Keratinocyte (primary cell): Measurements from ENCODE around the gene SMARCC2. TPM values are rescaled to one million over a fixed set of nuclear protein-coding genes. Genes with fewer than 3 reads are reported as not detected.

Source experiments
- DNase-seq: peaks from one replicate; pipeline ENCODE4 v3.0.0-alpha.2; 2011; ENCODE audit warnings: low read depth, missing footprints, low spot score
- FAIRE-seq: peaks from 2 replicates; lab custom pipeline; 2011; peaks lifted over from hg19 to GRCh38; lab: Jason Lieb, UNC
- H2AFZ ChIP-seq: 2 replicates; pipeline ENCODE4 v1.6.0; 2012; ENCODE audit warnings: low read length, control low read depth, inconsistent platforms; ENCODE audit not compliant: control insufficient read depth
- H3K27ac ChIP-seq: 2 replicates; pipeline ENCODE4 v1.5.1; 2011; ENCODE audit warnings: low read length; ENCODE audit not compliant: control insufficient read depth, insufficient read depth
- H3K27me3 ChIP-seq: 3 replicates; pipeline ENCODE4 v1.6.0; 2011; ENCODE audit warnings: low read length; ENCODE audit not compliant: control insufficient read depth, insufficient read depth; ENCODE audit errors: extremely low read depth
- H3K36me3 ChIP-seq, 2 experiments: 2 replicates in 1 of 2; 3 replicates in 1 of 2; pipeline ENCODE4 v1.5.1; 2011; ENCODE audit warnings: low read length in 2 of 2, mild to moderate bottlenecking in 1 of 2; ENCODE audit not compliant: control insufficient read depth in 2 of 2, insufficient read depth in 2 of 2; ENCODE audit errors: extremely low read depth in 1 of 2
- H3K4me1 ChIP-seq: 3 replicates; pipeline ENCODE4 v1.5.1; 2011; ENCODE audit warnings: low read length; ENCODE audit not compliant: control insufficient read depth, insufficient read depth; ENCODE audit errors: extremely low read depth
- H3K4me2 ChIP-seq: 3 replicates; pipeline ENCODE4 v1.6.0; 2011; ENCODE audit warnings: low read depth, low read length; ENCODE audit not compliant: control insufficient read depth, insufficient read depth; ENCODE audit errors: extremely low read depth
- H3K4me3 ChIP-seq, 3 experiments: fragments of 200-600 bp in 1 of 3; sonication (generic) in 1 of 3; 2 replicates in 2 of 3; 3 replicates in 1 of 3; pipeline ENCODE4 v1.5.1; 2011 to 2016; ENCODE audit warnings: low read length in 3 of 3, mild to moderate bottlenecking in 3 of 3, control low read depth in 2 of 3, inconsistent platforms in 1 of 3, low read depth in 1 of 3, mixed read lengths in 1 of 3, mixed run types in 1 of 3, moderate library complexity in 1 of 3; ENCODE audit not compliant: control insufficient read depth in 2 of 3, insufficient read depth in 2 of 3; ENCODE audit errors: extremely low read depth in 1 of 3
- H3K79me2 ChIP-seq: 2 replicates; pipeline ENCODE4 v1.6.0; 2012; ENCODE audit warnings: low read length; ENCODE audit not compliant: control insufficient read depth, insufficient read depth
- H3K9ac ChIP-seq: 3 replicates; pipeline ENCODE4 v1.6.0; 2011; ENCODE audit warnings: low read length; ENCODE audit not compliant: control insufficient read depth, insufficient read depth; ENCODE audit errors: extremely low read depth
- H3K9me1 ChIP-seq: 3 replicates; pipeline ENCODE4 v1.6.0; 2011; ENCODE audit warnings: low read length; ENCODE audit not compliant: control insufficient read depth, insufficient read depth; ENCODE audit errors: extremely low read depth
- H3K9me3 ChIP-seq: 2 replicates; pipeline ENCODE4 v1.5.1; 2012; ENCODE audit warnings: low read depth, low read length; ENCODE audit not compliant: control insufficient read depth
- H4K20me1 ChIP-seq: 3 replicates; pipeline ENCODE4 v1.6.0; 2011; ENCODE audit warnings: low read length; ENCODE audit not compliant: control insufficient read depth, insufficient read depth; ENCODE audit errors: extremely low read depth
- EZH2 ChIP-seq: IDR thresholded peaks from one replicate; pipeline ENCODE4 v1.6.1; 2012; ENCODE audit warnings: inconsistent platforms, mild to moderate bottlenecking, low read length, moderate library complexity
- dilution Hi-C: fragments of 300-500 bp; cut with MboI; formaldehyde crosslinking; loops from one replicate; pipeline ENCODE4 v1.7.0; 2020; ENCODE audit warnings: low sequenced_read_pairs; ENCODE audit not compliant: extremely low pct_ligation_motif_present
- polyA plus RNA-seq, 5 experiments: library from polyadenylated mRNA; depleted of rRNA in 3 of 5; stranded (reverse) in 3 of 5; stranded (forward) in 1 of 5; unstranded in 1 of 5; fragments of >200 nt; gene quantifications; 1 replicate in 1 of 5; 2 replicates in 3 of 5; 3 replicates in 1 of 5; pipeline versions ENCODE4 v1.2.1 to v1.2.3, GENCODE V29; 2011 to 2012; ENCODE audit warnings: missing spikeins in 2 of 5, low read depth in 1 of 5, low replicate concordance in 1 of 5
- TF ChIP-seq, protein P1 (sequence below), 3 experiments: IDR thresholded peaks in 1 of 3; conservative IDR thresholded peaks in 1 of 3; optimal IDR thresholded peaks in 1 of 3; 2 replicates in 2 of 3; 3 replicates in 1 of 3; pipeline versions ENCODE3 to v1.5.1; 2011; ENCODE audit warnings: low read length in 3 of 3, mild to moderate bottlenecking in 3 of 3, moderate library complexity in 2 of 3, control low read depth in 1 of 3, inconsistent platforms in 1 of 3; ENCODE audit not compliant: insufficient read depth in 2 of 3; ENCODE audit errors: extremely low read depth in 1 of 3

SMARCC2 gene
- polyA plus RNA-seq, 1 donor (not counting 4 experiments of a cell fraction or from before 2014, with no cell fraction given) = 32.5 TPM

GRCh38 chr12:56151672-56152131 lies 37.6 kb downstream of the SMARCC2 start:
- peak overlapping the region; percentile 99 for H3K4me2 ChIP-seq
- dilution Hi-C loops = no loop called here
- no peaks in the 10 kb centered on the region for H3K27me3 ChIP-seq
- peak; percentile 29 for FAIRE-seq
- peaks cover 0 to 6% of the 10 kb centered on the region in 2 experiments for H3K36me3 ChIP-seq
- H3K27ac ChIP-seq = peak overlapping the region; percentile 89
- peaks cover 16% of the 10 kb centered on the region for H3K4me1 ChIP-seq
- H2AFZ ChIP-seq = peak overlapping the region; percentile 93
- no peaks in the 10 kb centered on the region for H3K9me3 ChIP-seq
- H3K9ac ChIP-seq = peak overlapping the region; percentile 87
- TF ChIP-seq, protein P1, sequence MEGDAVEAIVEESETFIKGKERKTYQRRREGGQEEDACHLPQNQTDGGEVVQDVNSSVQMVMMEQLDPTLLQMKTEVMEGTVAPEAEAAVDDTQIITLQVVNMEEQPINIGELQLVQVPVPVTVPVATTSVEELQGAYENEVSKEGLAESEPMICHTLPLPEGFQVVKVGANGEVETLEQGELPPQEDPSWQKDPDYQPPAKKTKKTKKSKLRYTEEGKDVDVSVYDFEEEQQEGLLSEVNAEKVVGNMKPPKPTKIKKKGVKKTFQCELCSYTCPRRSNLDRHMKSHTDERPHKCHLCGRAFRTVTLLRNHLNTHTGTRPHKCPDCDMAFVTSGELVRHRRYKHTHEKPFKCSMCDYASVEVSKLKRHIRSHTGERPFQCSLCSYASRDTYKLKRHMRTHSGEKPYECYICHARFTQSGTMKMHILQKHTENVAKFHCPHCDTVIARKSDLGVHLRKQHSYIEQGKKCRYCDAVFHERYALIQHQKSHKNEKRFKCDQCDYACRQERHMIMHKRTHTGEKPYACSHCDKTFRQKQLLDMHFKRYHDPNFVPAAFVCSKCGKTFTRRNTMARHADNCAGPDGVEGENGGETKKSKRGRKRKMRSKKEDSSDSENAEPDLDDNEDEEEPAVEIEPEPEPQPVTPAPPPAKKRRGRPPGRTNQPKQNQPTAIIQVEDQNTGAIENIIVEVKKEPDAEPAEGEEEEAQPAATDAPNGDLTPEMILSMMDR (optimal IDR thresholded peaks at IDR 0.05 in 1 of 3, IDR thresholded peaks at IDR 0.05 in 1 of 3, conservative IDR thresholded peaks at IDR 0.05 in 1 of 3; ENCODE audit: extremely low read depth in 1 of 3, insufficient read depth in 2 of 3, low read length in 3 of 3) = peak in 2 of 3 experiments; percentile 71 to 82
- no peak for TF ChIP-seq EZH2
- H3K4me3 ChIP-seq = peak overlapping the region; percentile 54 to 84 (median 74)
- no peaks in the 10 kb centered on the region for H3K79me2 ChIP-seq
- no peak for DNase-seq
- no peaks in the 10 kb centered on the region for H4K20me1 ChIP-seq
- H3K9me1 ChIP-seq = no peaks in the 10 kb centered on the region

GRCh38 chr12:56150563-56150962 lies 38.7 kb downstream of the SMARCC2 start:
- DNase-seq (no peak), FAIRE-seq (peak; percentile 44)
- dilution Hi-C loops = no loop called here
- H3K9me3 ChIP-seq = no peaks in the 10 kb centered on the region
- H3K4me2 ChIP-seq = no peak overlapping the region
- no peak overlapping the region for H2AFZ ChIP-seq
- no peak for TF ChIP-seq EZH2
- TF ChIP-seq, protein P1 (optimal IDR thresholded peaks at IDR 0.05 in 1 of 3, IDR thresholded peaks at IDR 0.05 in 1 of 3, conservative IDR thresholded peaks at IDR 0.05 in 1 of 3; ENCODE audit: extremely low read depth in 1 of 3, insufficient read depth in 2 of 3, low read length in 3 of 3) = no peak
- H3K27ac ChIP-seq = no peak overlapping the region
- H3K27me3 ChIP-seq = no peaks in the 10 kb centered on the region
- no peak overlapping the region for H3K4me3 ChIP-seq
- no peak overlapping the region for H3K9ac ChIP-seq
- peaks cover 0 to 2% of the 10 kb centered on the region in 2 experiments for H3K36me3 ChIP-seq
- no peaks in the 10 kb centered on the region for H3K9me1 ChIP-seq
- peaks cover 16% of the 10 kb centered on the region for H3K4me1 ChIP-seq
- no peaks in the 10 kb centered on the region for H4K20me1 ChIP-seq
- no peaks in the 10 kb centered on the region for H3K79me2 ChIP-seq
